Measurements from ENCODE around the gene SST. TPM values are rescaled to one million over a fixed set of nuclear protein-coding genes. Genes with fewer than 3 reads are reported as not detected.

SST gene
- total RNA-seq: not detected in 2 replicates

DNA sequence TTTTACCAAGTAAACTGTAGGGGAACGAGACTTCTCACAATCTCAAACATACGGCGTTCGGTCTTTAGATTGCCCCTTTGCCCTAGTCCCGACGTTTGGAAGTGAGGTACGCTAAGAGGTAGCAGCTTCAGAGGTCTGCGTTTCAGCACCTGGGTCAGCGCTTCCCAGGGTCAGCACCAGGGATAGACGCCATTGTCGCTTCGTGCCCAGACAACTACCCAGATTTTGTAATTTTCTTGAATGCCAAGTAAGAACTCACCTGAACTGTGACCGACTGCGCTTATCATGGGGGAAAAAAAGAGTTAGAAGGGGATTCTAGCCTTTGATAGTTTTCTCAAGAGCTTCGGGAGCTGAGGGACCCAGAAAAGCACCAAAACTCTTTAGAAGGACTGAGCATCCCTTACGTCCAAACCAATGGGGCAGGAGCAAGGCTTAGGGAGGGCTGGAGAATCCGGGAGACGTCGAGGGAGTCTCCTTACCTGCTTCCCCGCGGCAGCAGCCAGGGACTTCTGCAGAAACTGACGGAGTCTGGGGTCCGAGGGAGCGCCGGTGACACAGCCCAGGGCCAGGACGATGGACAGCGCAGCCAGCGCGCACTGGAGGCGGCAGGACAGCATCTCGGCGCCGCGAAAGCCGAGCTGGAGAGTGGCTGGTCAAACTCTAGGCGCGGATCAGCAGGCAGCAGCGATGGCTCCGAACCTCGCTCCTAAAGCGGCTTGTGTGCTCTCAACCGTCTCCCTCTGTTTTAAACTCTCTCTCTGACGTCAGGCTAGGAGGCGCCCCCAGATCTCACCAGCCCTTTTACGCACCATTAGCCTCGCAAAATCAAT, at the start of gene SST:
SST (minus strand) TSS at position 720 of the 830 bp plus-strand sequence; CDS start at position 617, 103 bp downstream.
- H3K36me3 ChIP-seq (ENCODE audit: control insufficient read depth, insufficient read depth, low read length): no peaks in the 10 kb centered on the region
- DNase-seq (ENCODE audit: low read depth): peak; percentile 47
- H3K4me3 ChIP-seq (ENCODE audit: low read depth, low read length): no peak within 1 kb of the TSS
- FAIRE-seq: peak; percentile 90
- TF ChIP-seq, protein P1, sequence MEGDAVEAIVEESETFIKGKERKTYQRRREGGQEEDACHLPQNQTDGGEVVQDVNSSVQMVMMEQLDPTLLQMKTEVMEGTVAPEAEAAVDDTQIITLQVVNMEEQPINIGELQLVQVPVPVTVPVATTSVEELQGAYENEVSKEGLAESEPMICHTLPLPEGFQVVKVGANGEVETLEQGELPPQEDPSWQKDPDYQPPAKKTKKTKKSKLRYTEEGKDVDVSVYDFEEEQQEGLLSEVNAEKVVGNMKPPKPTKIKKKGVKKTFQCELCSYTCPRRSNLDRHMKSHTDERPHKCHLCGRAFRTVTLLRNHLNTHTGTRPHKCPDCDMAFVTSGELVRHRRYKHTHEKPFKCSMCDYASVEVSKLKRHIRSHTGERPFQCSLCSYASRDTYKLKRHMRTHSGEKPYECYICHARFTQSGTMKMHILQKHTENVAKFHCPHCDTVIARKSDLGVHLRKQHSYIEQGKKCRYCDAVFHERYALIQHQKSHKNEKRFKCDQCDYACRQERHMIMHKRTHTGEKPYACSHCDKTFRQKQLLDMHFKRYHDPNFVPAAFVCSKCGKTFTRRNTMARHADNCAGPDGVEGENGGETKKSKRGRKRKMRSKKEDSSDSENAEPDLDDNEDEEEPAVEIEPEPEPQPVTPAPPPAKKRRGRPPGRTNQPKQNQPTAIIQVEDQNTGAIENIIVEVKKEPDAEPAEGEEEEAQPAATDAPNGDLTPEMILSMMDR (IDR thresholded peaks at IDR 0.05; ENCODE audit: insufficient read depth, low read length, severe bottlenecking): no peak
- peaks cover 4% of the 10 kb centered on the region for H3K27me3 ChIP-seq (ENCODE audit: control insufficient read depth, insufficient read depth, low read length)

DNA sequence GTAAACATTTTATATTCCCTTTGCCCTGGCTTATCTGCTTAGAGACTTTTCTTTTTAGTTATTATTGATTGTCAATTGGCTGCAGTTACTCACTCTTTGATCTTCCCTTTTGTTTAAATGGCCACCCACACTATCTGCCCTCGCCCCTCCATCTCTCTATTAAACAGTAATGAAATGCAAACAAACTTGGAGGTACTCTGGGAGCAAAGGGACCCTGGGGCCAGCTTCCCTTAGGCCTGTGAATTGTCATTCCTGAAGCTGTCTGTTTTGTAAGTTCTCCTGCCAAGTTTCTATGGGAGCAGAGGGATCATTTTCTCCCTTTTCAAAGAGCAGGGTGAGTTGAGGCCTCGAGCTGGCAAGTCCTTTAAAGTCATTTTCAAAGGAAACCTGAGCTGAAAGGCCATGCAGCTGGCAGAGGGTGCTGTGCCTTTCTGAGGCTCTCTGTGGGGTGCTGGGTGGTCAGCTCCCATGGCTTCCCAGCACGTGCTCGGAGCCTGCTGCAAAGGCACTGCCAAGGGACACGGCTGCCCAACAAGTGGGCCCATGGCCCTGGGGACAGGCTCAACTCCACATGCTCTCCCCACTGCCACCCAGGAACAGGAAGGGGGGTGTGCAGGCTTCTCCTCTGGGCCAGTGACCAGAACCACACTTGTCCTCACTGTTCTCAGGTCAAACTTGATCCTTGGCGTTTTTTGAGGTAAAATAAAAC, 49.6 kb upstream of the SST start:
- DNase-seq (ENCODE audit: low read depth) (no peak), FAIRE-seq (no peak)

GRCh38 chr3:187718802-187719201, 48.6 kb upstream of the SST start:
- H3K27me3 ChIP-seq (ENCODE audit: control insufficient read depth, insufficient read depth, low read length): no peaks in the 10 kb centered on the region
- peaks cover 6% of the 10 kb centered on the region for H3K36me3 ChIP-seq (ENCODE audit: control insufficient read depth, insufficient read depth, low read length)
- no peak for FAIRE-seq

More for the DNA sequence above, 49.6 kb upstream of the SST start:
- TF ChIP-seq, protein P1 (IDR thresholded peaks at IDR 0.05; ENCODE audit: insufficient read depth, low read length, severe bottlenecking): no peak
- Histone ChIP-seq H3K4me3 (ENCODE audit: low read depth, low read length) (no peak overlapping the region), H3K36me3 (ENCODE audit: control insufficient read depth, insufficient read depth, low read length) (peaks cover 8% of the 10 kb centered on the region), H3K27me3 (ENCODE audit: control insufficient read depth, insufficient read depth, low read length) (no peaks in the 10 kb centered on the region)

GRCh38 chr3:187717572-187717971, 47.4 kb upstream of the SST start:
- TF ChIP-seq, protein P1 (IDR thresholded peaks at IDR 0.05; ENCODE audit: insufficient read depth, low read length, severe bottlenecking): no peak
- Histone ChIP-seq H3K36me3 (ENCODE audit: control insufficient read depth, insufficient read depth, low read length) (peaks cover 5% of the 10 kb centered on the region), H3K27me3 (ENCODE audit: control insufficient read depth, insufficient read depth, low read length) (no peaks in the 10 kb centered on the region), H3K4me3 (ENCODE audit: low read depth, low read length) (no peak overlapping the region)
- DNase-seq (ENCODE audit: low read depth): no peak
- no peak for FAIRE-seq

More at GRCh38 chr3:187718802-187719201, 48.6 kb upstream of the SST start:
- DNase-seq (ENCODE audit: low read depth): no peak
- TF ChIP-seq, protein P1 (IDR thresholded peaks at IDR 0.05; ENCODE audit: insufficient read depth, low read length, severe bottlenecking): no peak
- no peak overlapping the region for H3K4me3 ChIP-seq (ENCODE audit: low read depth, low read length)

DNA sequence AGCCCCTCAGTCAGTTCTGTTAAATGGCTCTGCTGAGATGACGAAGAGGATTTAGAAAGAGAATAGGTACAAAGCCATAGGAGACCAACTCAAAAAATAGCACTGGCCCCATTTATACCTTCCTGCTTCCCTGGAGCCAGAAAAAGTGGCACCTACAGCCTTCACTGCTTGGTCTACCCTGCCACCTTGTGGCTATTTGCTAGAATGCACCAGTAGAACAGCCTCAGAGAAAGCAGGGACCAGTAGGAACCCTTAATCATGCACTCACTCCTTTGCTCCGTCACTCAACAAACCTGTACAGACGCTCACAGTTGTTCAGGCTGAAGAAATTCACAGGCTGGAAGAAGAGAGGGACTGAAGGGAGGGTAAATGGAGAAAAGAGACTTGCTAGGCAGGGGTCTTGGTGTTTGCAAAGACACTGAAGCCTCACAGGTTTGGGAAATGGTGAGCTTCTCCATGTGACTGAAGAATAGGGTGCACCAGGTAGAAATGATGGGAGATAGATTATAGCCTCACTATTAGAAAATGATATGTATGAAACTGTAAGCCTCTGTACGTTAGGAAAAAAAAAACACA, 44.3 kb upstream of the SST start:
- no peak overlapping the region for H3K4me3 ChIP-seq (ENCODE audit: low read depth, low read length)
- FAIRE-seq (no peak), DNase-seq (ENCODE audit: low read depth) (peak; percentile 72)
- no peaks in the 10 kb centered on the region for H3K27me3 ChIP-seq (ENCODE audit: control insufficient read depth, insufficient read depth, low read length)
- H3K36me3 ChIP-seq (ENCODE audit: control insufficient read depth, insufficient read depth, low read length): no peaks in the 10 kb centered on the region
- TF ChIP-seq, protein P1 (IDR thresholded peaks at IDR 0.05; ENCODE audit: insufficient read depth, low read length, severe bottlenecking): peak; percentile 91

Data from bronchial epithelial cell (primary cell).